ENCODE measurements around the gene HPGDS.
"Not testable (repeated sequence)": the region's sequence is repeated elsewhere in the genome, so short reads cannot be mapped to it uniquely, and the experiment has no call there.

The HPGDS gene

GRCh38 chr4:94356444-94356843 is 13.8 kb upstream of the HPGDS start:
- DNase-seq = no peak

DNA sequence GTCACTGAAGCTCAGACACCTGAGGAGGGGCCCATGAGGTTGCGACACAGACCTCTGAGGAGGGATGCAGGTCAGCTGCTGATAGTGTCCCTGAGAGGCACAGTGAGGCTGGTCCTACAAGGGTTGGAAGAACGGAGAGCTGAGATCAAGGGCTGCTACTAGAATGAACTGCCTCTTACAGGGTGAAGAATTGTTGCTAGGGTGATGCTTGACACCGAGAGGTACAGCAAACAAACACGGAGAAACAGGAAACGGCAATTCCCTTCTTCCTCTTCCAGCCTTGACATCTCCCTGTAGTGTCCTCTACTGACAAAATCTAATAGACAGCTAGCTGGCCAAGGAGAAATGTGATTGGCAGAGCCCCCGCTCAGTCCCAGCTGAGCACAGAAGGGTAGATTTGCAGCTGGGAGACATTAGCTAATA is 11.8 kb upstream of the HPGDS start:
- no peak for DNase-seq

DNA sequence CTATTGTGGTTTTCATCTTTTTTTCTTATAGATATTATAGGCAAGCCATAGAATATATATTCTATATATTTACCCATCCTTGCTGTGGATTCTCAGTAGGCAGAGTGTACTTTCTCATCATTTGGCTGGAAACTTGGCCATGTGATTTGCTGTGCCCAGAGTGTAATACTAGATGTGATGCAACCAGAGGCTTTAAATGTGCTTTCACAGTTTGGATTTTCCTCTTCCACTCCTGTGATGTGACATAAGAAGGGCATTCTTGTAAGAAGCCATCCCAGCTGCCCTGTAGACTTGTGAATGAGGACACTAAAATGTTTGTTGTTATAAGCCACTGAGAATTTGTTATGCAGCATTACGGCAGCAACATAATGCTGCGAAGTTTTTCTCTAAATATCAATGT is 10.4 kb upstream of the HPGDS start:
- DNase-seq = peak in 1 of 2 experiments; percentile 15

- peak in 1 of 2 experiments; percentile 15 for DNase-seq
These were observed 9.5 kb upstream of the HPGDS start for GRCh38 chr4:94352163-94352562.

DNA sequence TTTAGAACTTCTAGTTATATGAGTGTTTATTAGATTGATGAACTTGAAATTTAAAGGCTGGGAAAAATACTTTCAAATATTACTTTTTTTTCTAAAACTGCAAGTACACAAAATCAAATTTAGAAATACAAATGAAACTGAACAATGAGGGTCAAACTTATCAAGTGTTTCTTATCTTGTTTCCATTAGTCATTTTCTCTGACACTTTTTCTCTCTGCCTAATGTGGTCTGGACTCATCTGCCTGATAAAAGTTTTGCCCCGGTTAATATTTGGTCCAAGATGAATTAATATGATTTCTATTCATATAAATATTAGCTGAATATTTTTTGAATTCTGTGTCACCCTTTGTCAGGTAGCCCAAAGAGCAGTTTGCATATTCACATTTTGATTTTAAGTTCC is 8.7 kb upstream of the HPGDS start:
- no peak for DNase-seq

GRCh38 chr4:94350095-94350494 is 7.5 kb upstream of the HPGDS start:
- DNase-seq = no peak

DNA sequence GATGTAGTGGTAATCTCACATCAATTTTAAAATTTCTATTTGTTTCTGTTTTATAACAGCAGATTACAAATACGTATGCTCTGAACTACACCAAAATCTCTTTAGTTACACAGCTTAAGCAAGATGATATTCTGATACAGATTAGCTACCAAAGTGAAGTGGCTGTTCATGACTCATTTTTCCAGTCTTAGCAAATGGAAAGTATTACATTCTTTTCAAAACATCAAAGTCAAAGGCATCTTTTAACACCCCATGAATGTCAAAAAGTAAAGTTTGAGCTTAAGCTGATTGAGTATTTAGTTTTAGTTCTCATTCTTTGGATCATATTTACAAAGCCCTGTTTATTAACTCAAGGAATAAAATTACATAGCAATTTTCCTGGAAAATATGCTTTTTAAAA is 6.6 kb upstream of the HPGDS start:
- no peak for DNase-seq

- no peak for DNase-seq
These were observed 6.0 kb upstream of the HPGDS start for GRCh38 chr4:94348666-94349065.

DNA sequence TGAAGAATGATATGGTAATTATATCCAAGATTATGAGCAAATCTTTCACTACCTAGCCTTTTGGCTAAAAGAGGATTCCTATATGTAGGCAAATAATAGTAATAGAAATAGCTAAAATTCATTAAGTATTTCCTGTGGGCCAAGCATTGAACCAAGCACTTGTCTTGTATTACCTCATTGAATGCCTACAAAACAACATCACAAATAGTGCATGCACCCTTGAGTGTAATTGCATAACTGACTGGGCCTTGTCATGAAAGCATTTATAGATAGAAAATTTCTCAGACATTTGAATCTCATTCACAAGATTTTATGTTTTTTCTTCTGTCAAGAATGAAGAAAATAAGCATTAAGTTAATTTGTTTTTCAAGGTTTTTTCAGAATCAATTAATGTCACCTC is 3.9 kb upstream of the HPGDS start:
- DNase-seq = no peak

- DNase-seq = peak; percentile 13 to 26
These were observed 3.3 kb upstream of the HPGDS start for GRCh38 chr4:94345969-94346368.

DNA sequence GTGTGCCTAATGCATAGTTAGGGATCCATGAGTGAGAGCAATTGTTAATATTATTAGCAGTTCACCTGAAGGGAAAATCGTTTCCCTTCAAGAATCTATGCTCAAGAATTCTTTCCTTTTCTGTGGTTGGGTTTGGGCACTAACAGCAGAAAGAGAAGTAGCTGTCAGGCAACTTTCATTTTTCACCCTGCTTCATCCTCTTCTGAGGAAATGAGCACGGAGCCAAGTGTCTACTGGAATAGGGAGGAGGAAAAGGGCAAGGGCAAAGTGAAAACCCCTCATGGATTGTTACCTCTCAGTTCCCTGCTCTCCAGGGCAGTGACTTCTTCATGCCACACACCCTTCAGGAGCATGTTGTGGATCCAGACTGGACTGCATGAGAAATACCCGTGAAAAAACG is 2.6 kb upstream of the HPGDS start:
- DNase-seq = peak; percentile 10 to 22

DNA sequence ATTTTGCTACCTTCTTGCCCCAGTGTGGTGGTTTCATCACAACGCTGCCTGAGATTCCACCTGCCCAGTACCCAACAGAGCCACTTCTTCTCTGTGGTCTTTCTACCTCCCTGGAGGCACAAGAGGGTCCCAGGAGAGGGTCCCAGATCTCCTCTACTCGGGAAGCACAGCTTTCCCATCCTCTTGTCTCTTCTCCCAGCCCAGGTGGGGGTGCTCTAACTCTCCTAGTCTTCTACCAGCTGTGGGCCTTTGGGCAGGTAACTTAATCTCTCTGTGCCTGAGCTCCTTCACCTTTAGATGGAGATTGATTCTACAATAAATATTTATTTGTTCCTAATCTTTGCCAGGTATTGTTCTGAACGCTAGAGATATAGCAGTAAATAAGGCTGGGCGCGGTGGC is 1.8 kb upstream of the HPGDS start:
- no peak for DNase-seq

GRCh38 chr4:94341481-94342370 is 910 bp downstream of the HPGDS start:
- no peak for DNase-seq

GRCh38 chr4:94339779-94340178 is 2.9 kb downstream of the HPGDS start:
- DNase-seq = peak; percentile 47 to 58

DNA sequence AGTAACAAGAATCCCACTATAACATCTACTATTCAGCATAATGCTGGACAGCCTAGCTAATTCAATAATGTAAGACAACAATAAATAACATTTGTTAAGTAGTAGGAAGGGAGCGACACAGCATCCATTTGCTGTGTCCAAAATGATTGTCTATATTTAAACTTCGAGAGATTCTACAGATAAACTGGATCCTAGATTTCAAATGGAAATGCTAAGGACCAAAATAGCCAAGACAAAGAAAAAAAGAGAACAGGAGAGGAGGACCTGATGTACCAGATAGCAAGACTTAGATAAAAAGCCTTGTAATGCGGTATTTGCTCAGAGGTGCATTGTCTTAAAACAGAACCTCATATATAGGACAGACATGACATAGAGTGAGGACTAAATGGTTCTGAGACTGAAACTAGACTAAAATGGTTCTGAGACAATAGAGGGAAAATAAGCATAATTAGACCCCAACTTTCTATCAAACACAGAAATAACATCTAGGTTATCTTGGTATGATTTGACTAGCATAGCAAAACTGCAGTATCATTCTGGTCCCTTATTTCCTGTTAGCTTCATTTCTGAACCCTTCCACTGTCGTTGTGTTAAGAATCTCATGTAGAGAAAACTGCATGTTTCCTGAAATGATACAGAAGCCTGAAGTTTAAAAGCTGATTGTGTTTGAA is 3.8 kb downstream of the HPGDS start:
- peak in 1 of 2 experiments; percentile 12 for DNase-seq

- DNase-seq = not testable (repeated sequence)
These were observed 5.8 kb downstream of the HPGDS start for GRCh38 chr4:94336791-94337190.

GRCh38 chr4:94336303-94336702 is 6.3 kb downstream of the HPGDS start:
- no peak for DNase-seq

DNA sequence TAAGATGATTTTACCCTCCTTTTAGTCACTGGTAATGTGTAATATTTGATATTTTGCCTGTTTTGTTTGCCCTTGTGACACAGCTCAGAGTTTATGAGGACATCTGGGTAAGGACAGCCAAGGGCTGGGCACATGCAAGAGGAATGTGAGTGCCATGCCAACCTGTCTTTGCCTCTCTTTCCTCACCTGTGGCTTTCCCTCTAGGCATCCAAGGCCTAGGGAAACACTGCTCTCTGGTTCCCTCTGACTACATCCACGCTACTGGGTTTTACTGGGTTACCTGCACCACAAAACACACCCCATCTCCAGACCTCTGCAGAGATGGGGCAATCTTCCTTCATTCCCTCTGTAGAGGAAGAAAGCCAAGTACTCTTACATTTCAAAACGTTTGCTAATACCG is 7.7 kb downstream of the HPGDS start:
- DNase-seq = no peak

DNA sequence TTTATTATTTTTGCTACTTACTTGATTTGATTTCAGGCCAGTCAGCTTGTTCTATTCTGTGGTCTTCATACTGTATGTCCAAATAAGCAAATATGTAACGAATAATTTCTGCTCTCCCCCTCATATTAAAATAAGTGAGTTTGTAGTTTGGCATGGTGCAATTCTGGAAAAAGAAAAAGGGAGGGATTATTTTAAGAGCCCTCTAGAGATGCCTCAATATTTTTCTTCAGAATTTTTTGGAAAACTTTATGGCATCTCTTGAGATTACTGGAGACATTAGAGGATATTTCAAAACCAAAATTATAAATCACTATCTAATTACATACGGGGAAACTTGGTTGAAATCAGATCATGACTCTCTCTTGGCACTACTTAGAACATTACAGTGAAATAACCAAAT is 8.2 kb downstream of the HPGDS start:
- DNase-seq = no peak

GRCh38 chr4:94333866-94334265 is 8.8 kb downstream of the HPGDS start:
- no peak for DNase-seq

- no peak for DNase-seq
These were observed 9.5 kb downstream of the HPGDS start for GRCh38 chr4:94332983-94333590.

DNA sequence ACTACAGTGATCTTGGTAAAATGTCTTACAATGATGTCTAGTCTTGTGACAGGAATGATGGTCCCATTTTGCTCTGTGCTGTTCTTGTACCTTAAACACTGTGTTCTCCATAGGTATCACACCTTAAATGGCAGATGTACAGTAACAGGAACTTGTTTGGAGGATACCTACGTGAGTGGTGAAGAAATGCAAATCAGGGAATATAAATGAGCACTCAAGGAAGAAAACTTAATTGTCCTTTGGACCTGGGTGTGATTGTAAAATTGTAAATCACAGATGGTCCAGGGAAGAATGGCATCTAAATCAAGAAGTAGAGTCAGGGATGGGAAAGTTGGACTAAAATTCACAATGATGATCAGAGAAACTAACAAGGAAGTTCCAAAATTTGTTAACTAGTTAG is 12.7 kb downstream of the HPGDS start:
- no peak for DNase-seq

- DNase-seq = no peak
These were observed 16.8 kb downstream of the HPGDS start for GRCh38 chr4:94325835-94326234.

DNA sequence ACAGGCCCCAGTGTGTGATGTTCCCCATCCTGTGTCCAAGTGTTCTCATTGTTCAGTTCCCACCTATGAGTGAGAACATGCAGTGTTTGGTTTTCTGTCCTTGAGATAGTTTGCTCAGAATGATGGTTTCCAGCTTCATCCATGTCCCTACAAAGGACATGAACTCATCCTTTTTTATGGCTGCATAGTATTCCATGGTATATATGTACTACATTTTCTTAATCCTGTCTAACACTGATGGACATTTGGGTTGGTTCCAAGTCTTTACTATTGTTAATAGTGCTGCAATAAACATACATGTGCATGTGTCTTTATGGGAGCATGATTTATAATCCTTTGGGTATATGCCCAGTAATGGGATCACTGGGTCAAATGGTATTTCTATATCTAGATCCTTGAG is 22.7 kb downstream of the HPGDS start:
- not testable (repeated sequence) for DNase-seq
